GM21737 (cell line): ENCODE measurements around the gene IMPA2.
"Not testable (repeated sequence)": the region's sequence is repeated elsewhere in the genome, so short reads cannot be mapped to it uniquely, and the experiment has no call there.

ENCODE experiments used
- ATAC-seq: cut with Tn5 transposase; IDR thresholded peaks from one replicate; pipeline ENCODE4 v1.9.1; 2021; ENCODE audit warnings: mild to moderate bottlenecking, moderate library complexity; ENCODE audit not compliant: unreplicated experiment

IMPA2 gene

GRCh38 chr18:11981192-11981542 lies at the start of gene IMPA2:
IMPA2 (plus strand) TSS chr18:11981507; CDS start chr18:11981670, 163 bp downstream.
- ATAC-seq = peak; percentile 48

- ATAC-seq = no peak
Observed at GRCh38 chr18:11932393-11932792, 48.9 kb upstream of the IMPA2 start.

GRCh38 chr18:11937874-11938478 lies 43.3 kb upstream of the IMPA2 start:
- ATAC-seq = no peak

GRCh38 chr18:11940956-11941355 lies 40.4 kb upstream of the IMPA2 start:
- no peak for ATAC-seq

- ATAC-seq = no peak
Observed at GRCh38 chr18:11943551-11943950, 37.8 kb upstream of the IMPA2 start.

GRCh38 chr18:11944252-11944651 lies 37.1 kb upstream of the IMPA2 start:
- ATAC-seq = no peak

- ATAC-seq = no peak
Observed at GRCh38 chr18:11944786-11945185, 36.5 kb upstream of the IMPA2 start.

- not testable (repeated sequence) for ATAC-seq
Observed at GRCh38 chr18:11945834-11946659, 35.3 kb upstream of the IMPA2 start.

GRCh38 chr18:11946756-11947155 lies 34.6 kb upstream of the IMPA2 start:
- ATAC-seq = no peak

GRCh38 chr18:11947214-11948191 lies 33.8 kb upstream of the IMPA2 start:
- ATAC-seq = peak; percentile 89

- ATAC-seq = no peak
Observed at GRCh38 chr18:11948852-11949523, 32.3 kb upstream of the IMPA2 start.

- no peak for ATAC-seq
Observed at GRCh38 chr18:11950824-11951223, 30.5 kb upstream of the IMPA2 start.

- ATAC-seq = no peak
Observed at GRCh38 chr18:11951390-11951851, 29.9 kb upstream of the IMPA2 start.

GRCh38 chr18:11953113-11953512 lies 28.2 kb upstream of the IMPA2 start:
- ATAC-seq = no peak

GRCh38 chr18:11955239-11956029 lies 25.9 kb upstream of the IMPA2 start:
- ATAC-seq = no peak

- no peak for ATAC-seq
Observed at GRCh38 chr18:11956371-11957308, 24.7 kb upstream of the IMPA2 start.

- no peak for ATAC-seq
Observed at GRCh38 chr18:11957636-11958035, 23.7 kb upstream of the IMPA2 start.

GRCh38 chr18:11959651-11960050 lies 21.7 kb upstream of the IMPA2 start:
- not testable (repeated sequence) for ATAC-seq
